Glutamatergic neuron (in vitro differentiated cells): ENCODE data around the gene TEX54. TPM values are rescaled to one million over a fixed set of nuclear protein-coding genes. Genes with fewer than 3 reads are reported as not detected.

Experiments
- DNase-seq: peaks from one replicate; pipeline ENCODE4 v3.0.0; 2022
- H3K27ac Mint-ChIP-seq: one replicate; pipeline ENCODE4 v1.8.0; 2020; ENCODE audit warnings: mild to moderate bottlenecking, mixed read lengths, inconsistent platforms; ENCODE audit not compliant: unreplicated experiment
- H3K27me3 Mint-ChIP-seq: one replicate; pipeline ENCODE4 v1.8.0; 2020; ENCODE audit warnings: mild to moderate bottlenecking, moderate library complexity, mixed read lengths, inconsistent platforms; ENCODE audit not compliant: unreplicated experiment
- H3K36me3 Mint-ChIP-seq: one replicate; pipeline ENCODE4 v1.8.0; 2020; ENCODE audit warnings: mild to moderate bottlenecking, mixed read lengths, inconsistent platforms; ENCODE audit not compliant: unreplicated experiment
- H3K4me1 Mint-ChIP-seq: one replicate; pipeline ENCODE4 v1.8.0; 2020; ENCODE audit warnings: mild to moderate bottlenecking, low read depth, mixed read lengths, inconsistent platforms; ENCODE audit not compliant: unreplicated experiment
- H3K4me3 Mint-ChIP-seq: one replicate; pipeline ENCODE4 v1.8.0; 2020; ENCODE audit warnings: mild to moderate bottlenecking, mixed read lengths, inconsistent platforms; ENCODE audit not compliant: unreplicated experiment
- H3K9me3 Mint-ChIP-seq: one replicate; pipeline ENCODE4 v1.8.0; 2020; ENCODE audit warnings: mild to moderate bottlenecking, moderate library complexity, mixed read lengths, inconsistent platforms; ENCODE audit not compliant: unreplicated experiment
- total RNA-seq: library from RNA; stranded (reverse); fragmentation: NEBNext Ultra II Directional; extraction: Animal tissue kit (Norgen Biotek cat#: 25700); gene quantifications from one replicate; pipeline ENCODE4 v1.2.1, GENCODE V29; 2021; ENCODE audit not compliant: unreplicated experiment
- TF ChIP-seq, protein P1 (sequence below): fragments of 200-600 bp; sonication (generic); IDR thresholded peaks from one replicate; pipeline ENCODE4 v1.5.0; 2021; ENCODE audit not compliant: partially characterized antibody, unreplicated experiment

The TEX54 gene
- total RNA-seq, 1 donor from 2014 or later, result 1.0 TPM

DNA sequence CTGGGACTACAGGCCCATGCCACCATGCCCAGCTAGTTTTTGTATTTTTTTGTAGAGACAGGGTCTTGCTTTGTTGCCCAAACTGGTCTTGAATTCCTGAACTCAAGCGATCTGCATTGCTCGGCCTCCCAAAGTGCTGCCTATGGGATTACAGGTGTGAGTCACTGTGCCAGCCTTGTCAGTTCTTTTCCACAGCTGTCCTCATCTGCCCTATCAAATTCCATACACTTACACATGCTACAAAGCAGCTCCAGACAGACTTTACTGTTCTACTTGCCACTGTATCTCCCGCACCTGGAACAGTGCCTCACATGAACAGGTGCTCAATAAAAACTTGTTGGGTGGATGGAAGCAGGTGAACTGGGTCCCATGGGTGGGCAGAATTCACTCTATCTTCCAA, 9.0 kb downstream of the TEX54 start:
- DNase-seq, result no peak
- Mint-ChIP-seq H3K4me1 (no peaks in the 10 kb centered on the region), H3K27me3 (peaks cover 2% of the 10 kb centered on the region), H3K27ac (no peak overlapping the region), H3K9me3 (no peaks in the 10 kb centered on the region), H3K36me3 (no peaks in the 10 kb centered on the region), H3K4me3 (no peak overlapping the region)
- TF ChIP-seq, protein P1, sequence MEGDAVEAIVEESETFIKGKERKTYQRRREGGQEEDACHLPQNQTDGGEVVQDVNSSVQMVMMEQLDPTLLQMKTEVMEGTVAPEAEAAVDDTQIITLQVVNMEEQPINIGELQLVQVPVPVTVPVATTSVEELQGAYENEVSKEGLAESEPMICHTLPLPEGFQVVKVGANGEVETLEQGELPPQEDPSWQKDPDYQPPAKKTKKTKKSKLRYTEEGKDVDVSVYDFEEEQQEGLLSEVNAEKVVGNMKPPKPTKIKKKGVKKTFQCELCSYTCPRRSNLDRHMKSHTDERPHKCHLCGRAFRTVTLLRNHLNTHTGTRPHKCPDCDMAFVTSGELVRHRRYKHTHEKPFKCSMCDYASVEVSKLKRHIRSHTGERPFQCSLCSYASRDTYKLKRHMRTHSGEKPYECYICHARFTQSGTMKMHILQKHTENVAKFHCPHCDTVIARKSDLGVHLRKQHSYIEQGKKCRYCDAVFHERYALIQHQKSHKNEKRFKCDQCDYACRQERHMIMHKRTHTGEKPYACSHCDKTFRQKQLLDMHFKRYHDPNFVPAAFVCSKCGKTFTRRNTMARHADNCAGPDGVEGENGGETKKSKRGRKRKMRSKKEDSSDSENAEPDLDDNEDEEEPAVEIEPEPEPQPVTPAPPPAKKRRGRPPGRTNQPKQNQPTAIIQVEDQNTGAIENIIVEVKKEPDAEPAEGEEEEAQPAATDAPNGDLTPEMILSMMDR, result no peak

DNA sequence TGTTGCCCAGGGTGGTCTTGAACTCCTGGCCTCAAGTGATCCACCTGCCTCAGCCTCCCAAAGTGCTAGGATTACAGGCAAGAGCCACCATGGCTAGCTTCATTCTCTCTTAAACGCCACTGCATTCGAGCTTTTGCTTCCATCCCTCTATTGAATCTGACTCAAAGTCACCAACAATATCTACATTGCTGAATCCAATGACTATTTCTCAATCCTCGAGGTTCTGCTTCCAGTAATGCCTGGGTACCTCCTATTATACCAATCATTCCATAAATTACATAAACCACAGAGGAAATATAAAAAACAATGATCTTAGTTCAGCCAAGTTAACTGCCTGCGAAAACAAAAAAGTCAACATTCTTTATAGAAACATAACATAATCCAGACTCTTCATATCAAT, 15.5 kb downstream of the TEX54 start:
- TF ChIP-seq, protein P1, result no peak
- Mint-ChIP-seq H3K9me3 (peaks cover 3% of the 10 kb centered on the region), H3K36me3 (no peaks in the 10 kb centered on the region), H3K27ac (no peak overlapping the region), H3K27me3 (peaks cover 2% of the 10 kb centered on the region), H3K4me1 (no peaks in the 10 kb centered on the region), H3K4me3 (no peak overlapping the region)
- no peak for DNase-seq

DNA sequence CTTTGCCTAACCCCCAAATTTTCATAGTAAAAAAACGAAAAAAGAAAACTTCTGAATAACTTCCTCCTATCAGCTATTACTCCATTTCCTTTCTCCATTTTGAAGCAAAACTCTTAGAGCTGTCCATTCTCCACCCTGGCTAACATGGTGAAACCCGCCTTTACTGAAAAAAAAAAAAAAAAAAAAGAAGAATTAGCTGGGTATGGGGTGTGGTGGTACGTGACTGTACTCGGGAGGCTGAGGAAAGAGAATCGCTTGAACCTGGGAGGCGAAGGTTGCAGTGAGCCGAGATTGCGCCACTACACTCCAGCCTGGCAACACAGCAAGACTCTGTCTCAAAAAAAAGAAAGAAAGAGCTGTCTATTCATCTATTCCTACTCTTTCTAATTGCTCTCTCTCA, 16.1 kb downstream of the TEX54 start:
- H3K27ac Mint-ChIP-seq, result no peak overlapping the region
- H3K27me3 Mint-ChIP-seq, result peaks cover 2% of the 10 kb centered on the region
- peaks cover 3% of the 10 kb centered on the region for H3K9me3 Mint-ChIP-seq
- no peak for DNase-seq
- TF ChIP-seq, protein P1, result no peak
- H3K4me1 Mint-ChIP-seq, result no peaks in the 10 kb centered on the region
- no peaks in the 10 kb centered on the region for H3K36me3 Mint-ChIP-seq
- no peak overlapping the region for H3K4me3 Mint-ChIP-seq

DNA sequence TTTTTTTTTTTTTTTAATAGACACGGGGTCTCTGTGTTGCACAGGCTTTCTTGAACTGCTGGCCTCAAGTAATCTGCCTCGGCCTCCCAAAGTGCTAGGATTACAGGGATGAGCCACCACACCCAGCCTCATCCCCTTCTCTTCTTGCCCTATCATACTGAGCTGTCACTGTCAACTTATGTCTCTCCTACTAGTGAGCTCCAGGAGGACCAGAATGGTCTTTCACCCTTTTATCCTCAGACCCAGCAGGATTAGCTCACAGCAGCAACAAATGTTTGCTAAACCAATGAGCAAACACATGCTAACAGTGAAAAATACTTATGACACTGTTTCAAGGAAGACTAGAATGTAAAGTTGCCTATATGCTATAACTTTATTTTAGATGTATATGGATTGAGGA, 21.0 kb downstream of the TEX54 start:
- H3K27me3 Mint-ChIP-seq, result peaks cover 3% of the 10 kb centered on the region
- peaks cover 2% of the 10 kb centered on the region for H3K4me1 Mint-ChIP-seq
- no peak for DNase-seq
- H3K9me3 Mint-ChIP-seq, result peaks cover 8% of the 10 kb centered on the region
- no peak overlapping the region for H3K27ac Mint-ChIP-seq
- H3K4me3 Mint-ChIP-seq, result no peak overlapping the region
- H3K36me3 Mint-ChIP-seq, result no peaks in the 10 kb centered on the region
- TF ChIP-seq, protein P1, result no peak

DNA sequence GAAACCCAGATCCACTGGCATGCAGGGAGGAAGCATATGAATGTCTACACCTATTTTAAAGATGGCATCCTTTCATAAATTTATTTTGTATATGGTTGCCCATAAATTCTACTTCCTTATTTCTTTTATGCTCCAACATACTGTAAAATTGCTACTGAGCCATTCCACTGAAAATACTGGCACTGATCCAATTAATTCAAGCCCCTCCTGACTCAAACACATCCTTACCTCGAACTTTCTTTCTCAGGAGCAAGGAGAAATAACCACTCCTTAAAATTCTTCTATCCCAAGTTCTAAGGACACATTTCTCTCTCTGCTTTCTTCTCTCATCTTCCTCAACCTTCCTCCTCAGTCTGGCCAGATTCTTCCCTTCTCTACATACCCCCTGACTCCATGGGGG, 21.9 kb downstream of the TEX54 start:
- TF ChIP-seq, protein P1, result no peak
- DNase-seq, result no peak
- peaks cover 4% of the 10 kb centered on the region for H3K27me3 Mint-ChIP-seq
- H3K9me3 Mint-ChIP-seq, result peaks cover 11% of the 10 kb centered on the region
- H3K4me3 Mint-ChIP-seq, result peak overlapping the region; percentile 2
- no peak overlapping the region for H3K27ac Mint-ChIP-seq
- H3K4me1 Mint-ChIP-seq, result peaks cover 7% of the 10 kb centered on the region
- H3K36me3 Mint-ChIP-seq, result no peaks in the 10 kb centered on the region
